ENCODE measurements around the gene TMEM62. TPM values are rescaled to one million over a fixed set of nuclear protein-coding genes. Genes with fewer than 3 reads are reported as not detected.
"Not testable (repeated sequence)": the region's sequence is repeated elsewhere in the genome, so short reads cannot be mapped to it uniquely, and the experiment has no call there.

The TMEM62 gene
- polyA plus RNA-seq, 3 donors from 2014 or later, result 9.3 to 12.7 (median 12.5) TPM

DNA sequence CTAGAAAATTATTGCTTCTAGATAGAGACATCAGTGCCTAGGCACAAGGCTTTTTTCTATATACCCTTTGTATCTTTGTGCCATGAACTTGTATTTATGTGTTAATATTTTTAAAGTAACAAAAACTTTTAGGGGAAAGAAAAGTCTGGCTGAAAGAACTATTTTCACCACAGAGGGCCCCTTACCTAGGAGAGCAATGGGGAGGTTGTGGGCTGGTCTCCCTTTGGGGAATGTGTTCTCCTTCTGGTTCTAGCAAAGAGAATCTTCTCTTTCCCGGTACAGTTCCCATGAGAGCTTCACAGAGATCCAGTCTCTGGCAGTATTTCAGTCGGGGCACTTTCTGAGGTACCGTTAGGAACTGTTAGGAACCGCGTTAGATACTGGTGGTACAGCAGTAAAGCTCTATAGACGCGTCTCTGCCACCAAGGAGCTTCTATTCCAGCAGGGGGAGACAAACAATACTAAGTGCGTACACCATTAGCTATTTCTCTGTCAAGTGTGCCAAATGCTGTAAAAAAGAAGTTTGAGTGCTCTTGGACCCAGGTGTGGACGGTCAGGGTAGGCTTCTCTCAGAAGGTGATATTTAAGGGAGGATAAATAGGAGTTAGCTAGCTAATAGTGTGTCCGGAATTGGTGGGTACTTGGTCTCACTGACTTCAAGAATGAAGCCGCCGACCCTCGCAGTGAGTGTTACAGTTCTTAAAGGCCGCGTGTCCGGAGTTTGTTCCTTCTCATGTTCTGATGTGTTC, 92.0 kb downstream of the TMEM62 start:
- Mint-ChIP-seq H3K4me1 (peaks cover 4 to 11% of the 10 kb centered on the region in 2 donors), H3K36me3 (no peaks in the 10 kb centered on the region), H3K27me3 (ENCODE audit: low read depth in 3 of 3) (peaks cover 4 to 8% (median 7%) of the 10 kb centered on the region in 3 donors), H3K4me3 (peak overlapping the region; percentile 46 to 74 (median 59)), H3K9me3 (no peaks in the 10 kb centered on the region), H3K27ac (peak overlapping the region in 1 of 6 donors; percentile 50)
- DNase-seq, result peak; percentile 46 to 52 (median 52)

DNA sequence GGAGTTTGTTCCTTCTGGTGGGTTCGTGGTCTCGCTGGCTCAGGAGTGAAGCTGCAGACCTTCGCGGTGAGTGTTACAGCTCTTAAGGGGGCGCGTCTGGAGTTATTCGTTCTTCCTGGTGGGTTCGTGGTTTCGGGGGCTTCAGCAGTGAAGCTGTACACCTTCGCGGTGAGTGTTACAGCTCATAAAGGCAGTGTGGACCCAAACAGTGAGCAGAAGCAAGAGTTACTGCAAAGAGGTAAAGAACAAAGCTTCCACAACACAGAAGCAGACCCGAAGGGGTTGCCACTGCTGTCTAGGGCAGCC, 92.5 kb downstream of the TMEM62 start:
- peak overlapping the region; percentile 46 to 74 (median 59) for H3K4me3 Mint-ChIP-seq
- not testable (repeated sequence) for DNase-seq, H3K36me3 Mint-ChIP-seq, H3K9me3 Mint-ChIP-seq
- H3K27ac Mint-ChIP-seq, result peak overlapping the region in 1 of 6 donors; percentile 50
- H3K27me3 Mint-ChIP-seq (ENCODE audit: low read depth in 3 of 3), result peaks cover 2 to 11% (median 3%) of the 10 kb centered on the region in 3 donors
- H3K4me1 Mint-ChIP-seq, result peaks cover 3 to 10% of the 10 kb centered on the region in 2 donors

DNA sequence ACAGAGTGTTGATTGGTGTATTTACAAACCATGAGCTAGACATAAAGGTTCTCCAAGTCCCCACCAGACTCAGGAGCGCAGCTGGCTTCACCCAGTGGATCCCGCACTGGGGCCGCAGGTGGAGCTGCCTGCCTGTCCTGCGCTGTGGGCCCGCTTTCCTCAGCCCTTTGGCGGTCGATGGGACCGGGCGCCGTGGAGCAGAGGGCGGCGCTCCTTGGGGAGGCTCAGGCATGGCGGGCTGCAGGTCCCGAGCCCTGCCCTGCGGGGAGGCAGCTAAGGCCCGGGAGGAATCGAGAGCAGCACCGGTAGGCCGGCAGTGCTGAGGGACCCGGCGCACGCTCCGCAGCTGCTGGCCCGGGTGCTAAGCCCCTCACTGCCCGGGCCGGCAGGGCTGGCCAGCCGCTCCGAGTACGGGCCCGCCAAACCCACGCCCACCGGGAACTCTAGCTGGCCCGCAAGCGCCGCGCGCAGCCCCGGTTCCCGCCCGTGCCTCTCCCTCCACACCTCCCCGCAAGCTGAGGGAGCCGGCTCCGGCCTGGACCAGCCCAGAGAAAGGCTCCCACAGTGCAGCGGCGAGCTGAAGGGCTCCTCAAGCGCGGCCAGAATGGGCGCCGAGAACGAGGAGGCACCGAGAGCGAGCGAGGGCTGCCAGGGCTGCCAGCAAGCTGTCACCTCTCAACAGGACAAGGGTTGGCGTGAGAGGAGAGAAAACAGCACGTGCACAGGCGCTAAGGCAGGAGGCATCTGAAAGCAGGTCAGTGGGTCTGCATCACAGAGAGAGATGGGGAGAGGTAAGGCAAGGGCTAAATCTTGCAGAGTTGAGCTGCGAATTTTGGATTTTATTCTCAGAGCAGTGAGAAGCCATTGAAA, 93.3 kb downstream of the TMEM62 start:
- Mint-ChIP-seq H3K27ac (no peak overlapping the region), H3K36me3 (no peaks in the 10 kb centered on the region), H3K4me1 (peaks cover 3 to 10% of the 10 kb centered on the region in 2 donors), H3K4me3 (peak overlapping the region in 1 of 5 donors; percentile 74), H3K9me3 (no peaks in the 10 kb centered on the region), H3K27me3 (ENCODE audit: low read depth in 3 of 3) (peaks cover 2 to 11% (median 3%) of the 10 kb centered on the region in 3 donors)
- DNase-seq, result no peak

DNA sequence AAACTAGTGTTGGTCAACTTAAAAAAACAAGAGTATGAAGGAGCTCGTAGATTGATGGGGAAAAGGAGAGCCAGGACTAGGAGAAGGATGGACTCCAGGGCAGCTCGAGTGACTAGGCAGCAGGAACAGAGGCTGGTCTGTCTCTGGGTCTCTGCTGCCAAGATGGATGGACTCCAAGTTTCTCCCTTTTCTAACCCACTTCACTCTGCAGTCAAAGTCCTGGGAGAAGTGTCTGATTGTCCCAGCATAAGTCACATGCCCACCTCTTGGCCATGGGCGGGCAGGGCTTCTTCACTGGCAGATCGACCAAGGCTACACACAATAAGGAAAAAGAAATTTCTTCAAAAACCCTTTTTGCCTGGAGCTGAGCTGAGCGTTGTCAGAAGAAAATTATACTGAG, 96.6 kb downstream of the TMEM62 start:
- H3K4me1 Mint-ChIP-seq, result peaks cover 3 to 10% of the 10 kb centered on the region in 2 donors
- no peaks in the 10 kb centered on the region for H3K36me3 Mint-ChIP-seq
- no peak for DNase-seq
- no peak overlapping the region for H3K27ac Mint-ChIP-seq
- H3K4me3 Mint-ChIP-seq, result no peak overlapping the region
- no peaks in the 10 kb centered on the region for H3K9me3 Mint-ChIP-seq
- peaks cover 0 to 10% (median 5%) of the 10 kb centered on the region in 3 donors for H3K27me3 Mint-ChIP-seq (ENCODE audit: low read depth in 3 of 3)

DNA sequence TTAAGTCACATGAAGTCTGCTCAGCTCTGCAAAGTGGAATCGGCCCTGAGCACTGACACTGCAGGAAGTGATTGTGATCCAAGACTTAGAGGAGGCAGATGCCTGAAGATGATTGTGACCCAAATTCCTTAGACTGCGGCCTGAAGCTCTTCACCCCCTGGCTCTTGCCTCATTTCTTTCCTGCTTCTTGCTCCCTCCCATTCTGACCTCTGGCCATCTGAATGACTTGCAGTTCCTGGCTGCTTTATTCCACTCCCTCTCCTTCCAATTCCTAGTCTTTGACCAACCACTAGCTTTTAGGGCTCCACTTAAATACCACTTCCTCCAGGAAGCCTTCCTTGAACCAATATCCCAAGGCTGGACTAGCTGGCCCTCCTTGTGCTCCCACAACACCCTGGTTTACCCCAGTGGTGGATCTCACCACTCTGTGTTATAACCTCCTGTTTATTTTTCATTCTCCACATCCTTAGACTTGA, 97.3 kb downstream of the TMEM62 start:
- H3K4me1 Mint-ChIP-seq, result peaks cover 3 to 4% of the 10 kb centered on the region in 2 donors
- H3K9me3 Mint-ChIP-seq, result no peaks in the 10 kb centered on the region
- H3K27me3 Mint-ChIP-seq (ENCODE audit: low read depth in 3 of 3), result peaks cover 0 to 11% (median 5%) of the 10 kb centered on the region in 3 donors
- DNase-seq, result no peak
- H3K27ac Mint-ChIP-seq, result no peak overlapping the region
- no peak overlapping the region for H3K4me3 Mint-ChIP-seq
- no peaks in the 10 kb centered on the region for H3K36me3 Mint-ChIP-seq

DNA sequence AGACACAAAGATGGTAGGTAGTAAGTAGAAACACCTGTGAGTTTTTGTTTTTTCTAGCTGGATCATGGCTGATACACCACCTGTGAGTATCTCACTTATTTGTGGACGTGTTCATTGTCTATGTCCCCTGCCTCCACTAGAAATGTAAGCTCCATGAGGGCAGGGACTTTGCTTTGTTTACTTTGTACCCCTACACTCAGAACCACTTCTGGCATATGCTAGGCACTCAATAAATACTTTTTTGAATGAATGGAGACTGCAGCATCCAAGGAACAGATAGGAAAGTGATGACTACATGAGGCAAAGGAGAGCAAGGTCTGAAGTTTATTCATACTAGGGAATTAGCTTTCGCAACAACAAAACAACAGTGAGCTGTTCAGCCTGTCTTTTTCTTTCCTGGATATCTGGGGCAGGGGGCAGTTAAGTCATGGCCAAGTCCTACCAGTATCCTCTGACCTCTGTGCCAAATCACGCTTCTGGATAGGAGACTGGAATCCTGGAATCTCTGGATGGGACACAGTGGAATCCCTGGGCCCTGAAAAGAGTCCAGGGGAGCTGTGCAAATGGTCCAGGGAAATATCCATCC, 99.0 kb downstream of the TMEM62 start:
- Mint-ChIP-seq H3K27ac (no peak overlapping the region), H3K36me3 (no peaks in the 10 kb centered on the region), H3K27me3 (ENCODE audit: low read depth in 3 of 3) (peaks cover 2 to 9% (median 3%) of the 10 kb centered on the region in 3 donors), H3K4me1 (no peaks in the 10 kb centered on the region), H3K4me3 (no peak overlapping the region), H3K9me3 (no peaks in the 10 kb centered on the region)
- DNase-seq, result no peak

Other genes starting within 250 kb of the TMEM62 start
- 10 to 100 TPM in 1 of 3 donors, 1 to 10 TPM in 2; 5.1 to 11.0 (median 5.9) TPM for gene TTBK2, start 212.8 kb upstream of the TMEM62 start, polyA plus RNA-seq
- 10 to 100 TPM; 12.1 to 26.5 (median 15.1) TPM for gene UBR1, start 27.5 kb upstream of the TMEM62 start, polyA plus RNA-seq
- gene CCNDBP1, start 51.8 kb downstream of the TMEM62 start, polyA plus RNA-seq, result 100 to 1,000 TPM; 186 to 286 (median 197) TPM
- gene EPB42, start 87.4 kb downstream of the TMEM62 start, polyA plus RNA-seq, result not detected
- under 1 TPM in 1 of 3 donors, not detected in 2; 0.21 TPM for gene TGM5, start 133.3 kb downstream of the TMEM62 start, polyA plus RNA-seq
- not detected for gene TGM7, start 168.7 kb downstream of the TMEM62 start, polyA plus RNA-seq
- 1 to 10 TPM in 2 of 3 donors, under 1 TPM in 1; 0.40 to 2.5 (median 2.3) TPM for gene LCMT2, start 197.0 kb downstream of the TMEM62 start, polyA plus RNA-seq
- 1 to 10 TPM in 2 of 3 donors, under 1 TPM in 1; 0.39 to 8.9 (median 4.1) TPM for gene ZSCAN29, start 237.5 kb downstream of the TMEM62 start, polyA plus RNA-seq
- gene TUBGCP4, start 237.5 kb downstream of the TMEM62 start, polyA plus RNA-seq, result 10 to 100 TPM; 11.1 to 18.1 (median 11.7) TPM

Measured in immature natural killer cell (primary cell).